Measurements from ENCODE around the gene BEND6. TPM values are rescaled to one million over a fixed set of nuclear protein-coding genes. Genes with fewer than 3 reads are reported as not detected.
"Not testable (repeated sequence)": the region's sequence is repeated elsewhere in the genome, so short reads cannot be mapped to it uniquely, and the experiment has no call there.

BEND6 gene
- total RNA-seq, 1 experiment from 2014 or later = 1.4 TPM

DNA sequence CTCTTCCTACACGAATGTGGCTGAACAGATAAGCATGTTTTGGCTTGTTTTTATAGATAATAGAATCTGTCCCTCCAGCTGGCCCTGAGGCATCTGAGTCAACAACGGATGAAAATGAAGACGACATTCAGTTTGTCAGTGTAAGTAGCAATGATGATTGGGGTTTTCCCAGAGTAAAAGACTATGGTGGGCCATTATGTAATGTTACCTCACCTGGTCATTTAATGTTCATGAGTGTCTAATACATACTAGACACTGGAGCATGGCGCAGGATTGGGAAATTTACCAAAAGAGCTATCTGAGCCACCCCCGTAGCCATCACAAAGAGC is 92.3 kb downstream of the BEND6 start:
- not testable (repeated sequence) for H3K27ac Mint-ChIP-seq; H3K23ac ChIP-seq (ENCODE audit: insufficient read length, low read depth, low read length); H3K23me2 ChIP-seq (ENCODE audit: insufficient read length, low read depth, low read length, poor library complexity, severe bottlenecking); H2BK20ac ChIP-seq (ENCODE audit: low read depth, low read length, poor library complexity, severe bottlenecking); H2BK120ac ChIP-seq (ENCODE audit: low read depth, low read length, poor library complexity, severe bottlenecking); H3K9ac ChIP-seq (ENCODE audit: extremely low read depth, insufficient read length, low read length); H3K9me3 Mint-ChIP-seq; H4K5ac ChIP-seq (ENCODE audit: insufficient read length, low read depth, low read length); H3K18ac ChIP-seq (ENCODE audit: insufficient read length, low read depth, low read length); H4K8ac ChIP-seq (replicated peaks; ENCODE audit: insufficient read length, low read depth, low read length); H3K4me1 ChIP-seq (ENCODE audit: insufficient read depth, low read length); H2AK5ac ChIP-seq (ENCODE audit: insufficient read length, low read length); H3K4me2 ChIP-seq (ENCODE audit: insufficient read depth, insufficient read length, low read length); H4K91ac ChIP-seq (ENCODE audit: insufficient read length, low read depth, low read length); H3K9me3 ChIP-seq (ENCODE audit: control insufficient read depth, low read depth, low read length); DNase-seq; H3K79me1 ChIP-seq (ENCODE audit: insufficient read depth, low read depth, low read length, poor library complexity, severe bottlenecking); H3K14ac ChIP-seq (ENCODE audit: insufficient read depth, low read length); H3K79me2 ChIP-seq (ENCODE audit: insufficient read depth, low read length); H2AFZ ChIP-seq (ENCODE audit: low read length); H3T11ph ChIP-seq (ENCODE audit: low read length); H2BK5ac ChIP-seq (ENCODE audit: insufficient read length, low read length); H3K56ac ChIP-seq (ENCODE audit: insufficient read length, low read depth, low read length); H3K4ac ChIP-seq (ENCODE audit: low read depth, low read length); H4K20me1 ChIP-seq (ENCODE audit: control insufficient read depth, insufficient read depth, insufficient read length); H3K27me3 ChIP-seq (ENCODE audit: insufficient read depth, low read length); H3K27ac ChIP-seq (ENCODE audit: insufficient read length, low read depth, low read length); H3K4me3 Mint-ChIP-seq; H2BK12ac ChIP-seq (ENCODE audit: insufficient read length, low read depth, low read length); H2BK15ac ChIP-seq (ENCODE audit: low read depth, low read length)
- WGBS (ENCODE audit: extremely low coverage, insufficient read length, low lambda C conversion rate) = no CpG with 5 or more reads among the region's 5 CpGs
- Mint-ChIP-seq H3K36me3 (ENCODE audit: insufficient read depth in 1 of 3, low read depth in 3 of 3) (peaks cover 13 to 38% (median 38%) of the 10 kb centered on the region in 3 experiments), H3K4me1 (peaks cover 16 to 18% of the 10 kb centered on the region in 2 experiments), H3K27me3 (ENCODE audit: low read depth) (peaks cover 13% of the 10 kb centered on the region)

DNA sequence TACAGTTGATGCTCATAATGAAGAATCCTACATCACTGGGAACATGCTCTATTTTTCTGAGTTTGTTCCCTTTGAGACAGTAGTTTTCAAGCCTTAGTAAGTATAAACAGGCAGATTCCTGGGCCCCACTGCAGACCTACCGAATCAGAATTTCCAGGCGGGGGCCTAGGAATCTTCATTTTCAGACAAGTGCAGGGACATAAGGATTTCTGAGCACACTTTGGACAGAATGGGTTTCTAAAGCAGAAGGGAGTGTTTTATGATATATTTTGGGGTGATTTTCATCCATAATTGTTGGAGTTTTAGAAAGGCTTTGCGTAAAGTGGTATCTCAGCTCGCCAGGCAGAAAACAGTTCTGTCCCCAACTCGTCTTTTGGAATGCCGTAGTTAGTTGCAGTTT is 93.0 kb downstream of the BEND6 start:
- not testable (repeated sequence) for H3K79me1 ChIP-seq (ENCODE audit: insufficient read depth, low read depth, low read length, poor library complexity, severe bottlenecking); H3K14ac ChIP-seq (ENCODE audit: insufficient read depth, low read length); H2BK5ac ChIP-seq (ENCODE audit: insufficient read length, low read length); H3K9me3 Mint-ChIP-seq; H3K4me1 ChIP-seq (ENCODE audit: insufficient read depth, low read length); H4K91ac ChIP-seq (ENCODE audit: insufficient read length, low read depth, low read length); H2BK20ac ChIP-seq (ENCODE audit: low read depth, low read length, poor library complexity, severe bottlenecking); H2BK12ac ChIP-seq (ENCODE audit: insufficient read length, low read depth, low read length); H4K8ac ChIP-seq (replicated peaks; ENCODE audit: insufficient read length, low read depth, low read length); H3K18ac ChIP-seq (ENCODE audit: insufficient read length, low read depth, low read length); DNase-seq; H3K56ac ChIP-seq (ENCODE audit: insufficient read length, low read depth, low read length); H2BK120ac ChIP-seq (ENCODE audit: low read depth, low read length, poor library complexity, severe bottlenecking); H3K23ac ChIP-seq (ENCODE audit: insufficient read length, low read depth, low read length); H4K5ac ChIP-seq (ENCODE audit: insufficient read length, low read depth, low read length); H3K4me2 ChIP-seq (ENCODE audit: insufficient read depth, insufficient read length, low read length); H2BK15ac ChIP-seq (ENCODE audit: low read depth, low read length); H3K9ac ChIP-seq (ENCODE audit: extremely low read depth, insufficient read length, low read length); H3K27ac ChIP-seq (ENCODE audit: insufficient read length, low read depth, low read length); H3K79me2 ChIP-seq (ENCODE audit: insufficient read depth, low read length); H2AK5ac ChIP-seq (ENCODE audit: insufficient read length, low read length); H3K27ac Mint-ChIP-seq; H4K20me1 ChIP-seq (ENCODE audit: control insufficient read depth, insufficient read depth, insufficient read length); H3K23me2 ChIP-seq (ENCODE audit: insufficient read length, low read depth, low read length, poor library complexity, severe bottlenecking); H3K27me3 ChIP-seq (ENCODE audit: insufficient read depth, low read length); H3K9me3 ChIP-seq (ENCODE audit: control insufficient read depth, low read depth, low read length); H3K4ac ChIP-seq (ENCODE audit: low read depth, low read length); H3T11ph ChIP-seq (ENCODE audit: low read length); H2AFZ ChIP-seq (ENCODE audit: low read length)
- peaks cover 13% of the 10 kb centered on the region for H3K27me3 Mint-ChIP-seq (ENCODE audit: low read depth)
- peaks cover 16 to 18% of the 10 kb centered on the region in 2 experiments for H3K4me1 Mint-ChIP-seq
- H3K4me3 Mint-ChIP-seq = peak overlapping the region; percentile 49 to 63
- H3K36me3 Mint-ChIP-seq (ENCODE audit: insufficient read depth in 1 of 3, low read depth in 3 of 3) = peaks cover 13 to 41% (median 41%) of the 10 kb centered on the region in 3 experiments
- WGBS (ENCODE audit: extremely low coverage, insufficient read length, low lambda C conversion rate) = no CpG with 5 or more reads among the region's 6 CpGs
